GM18517 (cell line): ENCODE results near the gene UNC5A.

Experiments
- ATAC-seq: cut with Tn5 transposase; IDR thresholded peaks from one replicate; pipeline ENCODE4 v1.9.1; 2021; ENCODE audit warnings: mild to moderate bottlenecking, moderate library complexity; ENCODE audit not compliant: unreplicated experiment

The UNC5A gene

GRCh38 chr5:176890455-176891330 is 80.3 kb downstream of the UNC5A start:
- no peak for ATAC-seq

- no peak for ATAC-seq
Measured at GRCh38 chr5:176891331-176891958, 81.1 kb downstream of the UNC5A start.

GRCh38 chr5:176892663-176893062 is 82.3 kb downstream of the UNC5A start:
- ATAC-seq = no peak

- ATAC-seq = no peak
Measured at GRCh38 chr5:176894298-176894697, 83.9 kb downstream of the UNC5A start.

GRCh38 chr5:176895831-176896230 is 85.5 kb downstream of the UNC5A start:
- ATAC-seq = no peak

GRCh38 chr5:176897263-176897662 is 86.9 kb downstream of the UNC5A start:
- no peak for ATAC-seq

- ATAC-seq = no peak
Measured at GRCh38 chr5:176899296-176899891, 89.0 kb downstream of the UNC5A start, which contains the start of gene HK3. Gene HK3 (minus strand): TSS chr5:176899346. CDS start chr5:176896159, 3,187 bp downstream.

- ATAC-seq = no peak
Measured at GRCh38 chr5:176899946-176900779, 89.8 kb downstream of the UNC5A start.

- no peak for ATAC-seq
Measured at GRCh38 chr5:176900780-176901204, 90.4 kb downstream of the UNC5A start.

- no peak for ATAC-seq
Measured at GRCh38 chr5:176901260-176902101, 91.1 kb downstream of the UNC5A start.

GRCh38 chr5:176902102-176902814 is 91.9 kb downstream of the UNC5A start:
- no peak for ATAC-seq

- no peak for ATAC-seq
Measured at GRCh38 chr5:176902911-176903664, 92.7 kb downstream of the UNC5A start.

- ATAC-seq = no peak
Measured at GRCh38 chr5:176904276-176904675, 93.9 kb downstream of the UNC5A start.

- no peak for ATAC-seq
Measured at GRCh38 chr5:176906126-176906525, 95.8 kb downstream of the UNC5A start.

- ATAC-seq = no peak
Measured at GRCh38 chr5:176906796-176907195, 96.4 kb downstream of the UNC5A start.

- no peak for ATAC-seq
Measured at GRCh38 chr5:176908675-176909368, 98.5 kb downstream of the UNC5A start.

GRCh38 chr5:176912115-176912514 is 101.8 kb downstream of the UNC5A start:
- no peak for ATAC-seq

- no peak for ATAC-seq
Measured at GRCh38 chr5:176915906-176916305, 105.5 kb downstream of the UNC5A start.
